Femur (tissue), 1 donor: ENCODE results near the gene ST6GAL1.

Source experiments
- DNase-seq: peaks from one replicate; pipeline ENCODE4 v3.0.0-alpha.2; 2017

The ST6GAL1 gene

DNA sequence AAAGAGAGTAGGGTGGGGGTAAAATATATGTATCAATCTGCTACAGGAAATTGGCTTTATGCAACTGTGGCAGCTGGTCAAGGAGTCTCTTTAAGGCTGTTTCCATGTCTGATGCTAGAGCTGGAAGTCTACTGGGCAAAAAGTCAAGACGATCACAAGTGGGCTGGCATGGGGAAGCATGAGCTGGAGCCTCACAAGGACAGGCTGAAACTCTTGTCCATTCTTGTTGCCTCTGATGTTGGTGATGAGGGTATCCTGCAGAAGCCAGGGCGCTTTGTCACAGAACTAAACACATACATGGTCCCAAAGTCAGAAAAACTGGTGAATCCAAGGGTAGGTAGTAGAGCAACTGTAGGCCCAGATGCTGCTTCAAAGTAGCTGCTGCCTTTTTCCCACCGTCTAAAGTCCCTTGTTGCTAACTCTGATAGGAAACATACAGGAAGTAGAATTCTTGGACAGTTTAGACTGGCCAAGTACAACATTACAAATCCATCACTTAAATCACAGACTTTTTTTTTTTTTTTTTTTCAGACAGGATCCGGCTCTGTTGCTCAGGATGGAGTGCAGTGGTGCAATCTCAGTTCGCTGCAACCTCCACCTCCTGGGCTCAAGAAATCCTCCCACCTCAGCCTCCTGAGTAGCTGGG is 154.8 kb downstream of the ST6GAL1 start:
- no peak for DNase-seq

GRCh38 chr3:187085933-187086332 is 155.6 kb downstream of the ST6GAL1 start:
- DNase-seq = no peak

- no peak for DNase-seq
Measured at GRCh38 chr3:187086831-187087230, 156.5 kb downstream of the ST6GAL1 start.

GRCh38 chr3:187088701-187089100 is 158.4 kb downstream of the ST6GAL1 start:
- DNase-seq = no peak

- DNase-seq = no peak
Measured at GRCh38 chr3:187093320-187093719, 163.0 kb downstream of the ST6GAL1 start.

DNA sequence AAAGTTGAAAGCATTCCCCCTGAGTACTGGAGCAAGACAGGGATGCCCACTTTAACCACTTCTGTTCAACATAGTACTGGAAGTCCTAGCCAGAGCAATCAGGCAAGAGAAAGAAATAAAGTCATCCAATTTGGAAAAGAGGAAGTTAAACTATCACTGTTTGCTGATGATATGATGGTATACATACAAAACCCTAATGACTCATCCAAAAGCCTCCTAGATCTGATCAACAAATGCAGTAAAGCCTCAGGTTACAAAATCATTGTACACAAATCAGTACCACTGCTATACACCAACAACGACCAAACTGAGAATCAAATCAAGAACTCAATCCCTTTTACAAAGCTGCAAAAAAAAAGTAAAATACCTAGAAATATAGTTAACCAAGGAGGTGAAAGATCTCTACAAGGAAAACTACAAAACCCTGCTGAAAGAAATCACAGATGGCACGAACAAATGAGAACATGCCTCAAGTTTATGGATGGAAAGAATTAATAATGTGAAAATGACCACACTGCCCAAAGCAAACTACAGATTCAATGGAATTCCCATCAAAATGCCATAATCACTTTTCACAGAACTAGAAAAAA is 168.7 kb downstream of the ST6GAL1 start:
- no peak for DNase-seq

GRCh38 chr3:187101184-187102072 is 171.1 kb downstream of the ST6GAL1 start:
- DNase-seq = peak; percentile 82

DNA sequence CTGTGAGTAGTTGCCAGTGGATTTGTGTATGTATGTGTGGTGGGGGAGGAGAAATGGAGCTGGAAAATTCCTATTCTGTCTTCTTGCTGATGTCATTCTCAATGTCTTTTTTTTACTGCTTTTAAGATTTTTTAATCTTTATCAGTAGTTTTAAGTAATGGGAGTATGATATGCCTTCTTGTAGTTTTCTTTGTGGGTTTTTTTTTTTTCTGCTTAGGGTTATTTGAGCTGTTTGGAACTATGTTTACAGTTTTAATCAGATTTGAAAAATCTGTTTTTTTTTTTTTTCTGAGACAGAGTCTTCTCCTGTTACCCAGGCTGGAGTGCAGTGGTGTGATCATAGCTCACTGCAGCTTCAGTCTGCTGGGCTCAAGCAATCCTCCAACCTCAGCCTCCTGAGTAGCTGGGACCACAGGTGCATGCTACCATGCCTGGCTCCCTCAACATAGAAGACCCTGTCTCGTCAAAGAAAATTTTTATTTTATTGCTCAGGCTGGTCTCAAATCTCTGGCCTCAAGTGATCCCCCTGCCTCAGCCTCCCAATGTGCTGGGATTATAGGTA is 171.8 kb downstream of the ST6GAL1 start:
- no peak for DNase-seq

DNA sequence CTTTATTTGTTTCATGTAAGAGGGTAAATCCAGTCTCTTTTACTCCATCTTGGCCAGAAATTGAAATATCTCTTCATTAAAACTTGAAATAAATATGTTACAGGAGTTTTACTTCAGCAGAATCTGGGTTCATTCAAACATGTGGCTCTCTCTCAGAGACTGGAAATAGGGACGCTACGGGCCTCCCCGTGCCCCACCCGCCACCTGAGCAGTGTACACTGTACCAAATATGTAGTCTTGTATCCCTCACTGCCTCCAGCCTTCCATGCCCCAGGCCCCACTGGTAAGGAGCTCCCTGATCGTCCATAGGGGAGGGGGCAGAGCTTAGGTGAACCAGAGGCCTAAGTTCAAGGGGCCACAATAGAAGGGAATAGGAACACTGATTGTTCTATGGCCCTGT is 172.9 kb downstream of the ST6GAL1 start:
- DNase-seq = no peak

DNA sequence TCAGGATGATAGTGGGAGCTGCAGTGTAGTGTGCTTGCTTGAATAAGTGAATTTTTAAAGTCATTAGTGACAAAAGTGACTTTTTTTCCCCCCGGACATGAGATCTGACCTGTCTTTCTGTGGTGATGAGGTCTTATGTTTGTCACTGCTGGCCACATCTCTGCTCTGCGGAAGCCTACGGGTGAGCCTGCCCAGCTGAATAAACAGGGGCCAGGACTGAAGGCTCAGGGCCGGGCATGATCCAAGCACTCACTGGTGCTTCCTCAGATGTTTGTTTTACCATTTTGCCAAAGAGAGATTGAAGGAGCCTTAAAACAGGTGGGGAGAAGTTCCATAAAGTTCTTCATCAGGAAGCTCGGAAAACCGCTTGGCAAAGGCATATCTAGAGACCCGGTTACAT is 174.0 kb downstream of the ST6GAL1 start:
- DNase-seq = peak; percentile 41

- DNase-seq = peak; percentile 85
Measured at GRCh38 chr3:187104933-187105332, 174.6 kb downstream of the ST6GAL1 start.

DNA sequence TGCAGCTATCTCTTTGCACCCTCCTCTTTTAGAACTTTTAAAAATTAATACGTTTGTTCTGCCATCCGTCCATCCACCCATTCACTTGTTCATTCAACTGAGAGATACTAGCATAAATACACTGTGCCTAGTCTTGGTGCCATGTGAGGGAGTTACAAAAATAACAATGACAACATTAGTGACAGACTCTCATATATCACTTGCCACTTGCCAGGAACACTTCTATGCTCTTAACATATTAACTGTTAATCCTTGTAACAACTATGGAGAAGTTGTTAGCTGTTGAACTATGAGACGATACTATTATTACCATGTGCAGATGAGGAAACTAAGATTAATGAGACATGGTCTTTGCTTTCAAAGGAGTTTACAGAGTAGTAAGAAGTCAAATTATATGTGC is 175.4 kb downstream of the ST6GAL1 start:
- no peak for DNase-seq

- no peak for DNase-seq
Measured at GRCh38 chr3:187107989-187108388, 177.7 kb downstream of the ST6GAL1 start.

- DNase-seq = no peak
Measured at GRCh38 chr3:187110156-187110555, 179.8 kb downstream of the ST6GAL1 start.

GRCh38 chr3:187112934-187113793 is 182.8 kb downstream of the ST6GAL1 start:
- no peak for DNase-seq

GRCh38 chr3:187114511-187114910 is 184.2 kb downstream of the ST6GAL1 start:
- no peak for DNase-seq

DNA sequence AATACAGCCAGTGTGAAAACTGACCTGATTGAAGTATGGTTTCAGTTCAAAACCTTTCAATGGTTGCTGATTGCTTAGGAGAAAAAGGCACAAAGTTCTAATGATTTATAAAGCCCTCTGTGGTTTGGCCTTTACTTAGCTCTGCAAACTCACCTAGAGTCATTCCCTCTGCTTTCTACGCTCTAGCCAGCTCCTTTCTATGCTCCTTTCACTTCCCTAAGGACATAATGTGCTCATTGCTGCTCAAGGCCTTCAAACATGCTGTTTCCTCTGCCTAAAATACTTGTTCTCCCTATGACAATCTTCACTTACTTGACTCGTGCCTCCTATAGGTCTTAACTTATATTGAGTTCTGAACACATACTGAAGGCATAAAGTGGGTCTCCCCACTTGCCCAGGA is 190.0 kb downstream of the ST6GAL1 start:
- no peak for DNase-seq

- DNase-seq = no peak
Measured at GRCh38 chr3:187122261-187122660, 191.9 kb downstream of the ST6GAL1 start.

DNA sequence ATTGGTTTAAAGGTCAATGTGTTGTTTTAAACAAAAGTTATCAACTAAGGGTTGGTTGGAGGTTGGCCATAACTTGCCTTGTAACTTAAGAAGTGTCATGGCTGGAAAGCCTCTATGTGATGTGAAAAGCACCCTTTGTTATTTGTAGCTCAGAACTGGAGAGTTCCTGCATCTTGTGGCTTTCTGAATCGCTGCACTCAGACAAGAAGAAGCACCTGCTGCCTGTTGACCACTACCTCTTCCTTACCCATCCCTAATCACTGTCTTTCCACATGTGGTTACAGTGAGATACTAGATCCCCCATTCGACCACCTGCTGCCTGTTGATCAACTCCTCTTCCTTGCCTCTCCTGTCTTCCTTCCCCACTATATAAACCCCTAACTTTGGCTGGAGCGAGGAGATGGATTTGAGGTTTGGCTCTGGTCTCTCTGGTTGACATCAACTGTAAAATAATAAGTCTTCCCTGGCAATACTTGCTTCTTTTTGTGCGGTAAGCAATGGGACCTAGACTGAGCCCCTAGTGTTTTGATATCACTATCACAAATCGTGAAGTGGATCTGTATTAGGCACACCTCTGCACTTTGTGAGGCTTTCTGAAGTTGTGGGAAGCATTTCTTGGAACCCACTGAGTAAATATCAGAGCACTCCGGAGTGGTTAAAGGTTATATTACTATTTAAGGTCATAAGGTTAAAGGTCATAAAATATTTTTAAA is 195.1 kb downstream of the ST6GAL1 start:
- no peak for DNase-seq
